GM20000 (cell line): ENCODE data around the gene CMTM6.
A peak's percentile ranks its signal among the peaks of the same experiment; 100 is the strongest.

Experiments used
- DNase-seq: peaks from one replicate; pipeline ENCODE4 v3.0.0; 2012; ENCODE audit warnings: low spot score
- TF ChIP-seq, protein P1 (sequence below): IDR thresholded peaks from 2 replicates; pipeline ENCODE4 v1.5.1; 2012; ENCODE audit warnings: mild to moderate bottlenecking, control low read depth; ENCODE audit errors: extremely low read depth, missing control alignments

The CMTM6 gene

DNA sequence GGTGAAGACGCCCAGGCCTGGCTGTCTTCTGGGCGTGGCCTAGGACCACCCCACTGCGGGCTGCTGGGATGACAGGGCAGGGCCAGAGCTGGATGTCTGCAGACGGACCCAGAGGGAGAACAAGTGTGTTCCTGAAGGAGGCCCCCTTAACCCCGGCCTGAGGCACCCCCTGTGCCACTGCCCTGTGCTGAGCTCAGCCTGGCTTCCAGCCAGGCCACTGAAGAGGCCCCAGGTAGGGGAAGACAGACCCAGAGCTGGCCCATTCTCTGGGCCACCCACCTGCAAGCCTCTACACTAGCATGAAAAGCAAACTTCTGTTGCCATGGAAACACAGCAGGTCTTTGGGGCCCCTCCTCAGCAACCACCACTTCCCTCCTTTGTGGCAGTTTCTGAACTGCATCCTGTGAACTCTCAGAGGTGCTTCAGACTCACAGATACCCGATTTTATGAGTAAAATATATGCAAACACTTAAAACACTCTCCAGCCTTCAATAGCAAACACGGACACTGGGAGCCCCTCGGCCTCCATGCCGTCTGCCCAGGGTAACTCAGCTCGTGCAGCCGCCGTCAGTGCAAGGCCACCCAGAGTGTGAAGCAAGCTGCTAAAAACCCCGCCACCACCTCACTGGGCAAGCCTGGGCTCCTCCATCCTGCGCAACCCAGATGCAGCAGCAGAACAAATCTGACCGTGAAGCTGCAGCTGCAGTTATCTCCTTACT, 42.5 kb downstream of the CMTM6 start:
- TF ChIP-seq, protein P1, sequence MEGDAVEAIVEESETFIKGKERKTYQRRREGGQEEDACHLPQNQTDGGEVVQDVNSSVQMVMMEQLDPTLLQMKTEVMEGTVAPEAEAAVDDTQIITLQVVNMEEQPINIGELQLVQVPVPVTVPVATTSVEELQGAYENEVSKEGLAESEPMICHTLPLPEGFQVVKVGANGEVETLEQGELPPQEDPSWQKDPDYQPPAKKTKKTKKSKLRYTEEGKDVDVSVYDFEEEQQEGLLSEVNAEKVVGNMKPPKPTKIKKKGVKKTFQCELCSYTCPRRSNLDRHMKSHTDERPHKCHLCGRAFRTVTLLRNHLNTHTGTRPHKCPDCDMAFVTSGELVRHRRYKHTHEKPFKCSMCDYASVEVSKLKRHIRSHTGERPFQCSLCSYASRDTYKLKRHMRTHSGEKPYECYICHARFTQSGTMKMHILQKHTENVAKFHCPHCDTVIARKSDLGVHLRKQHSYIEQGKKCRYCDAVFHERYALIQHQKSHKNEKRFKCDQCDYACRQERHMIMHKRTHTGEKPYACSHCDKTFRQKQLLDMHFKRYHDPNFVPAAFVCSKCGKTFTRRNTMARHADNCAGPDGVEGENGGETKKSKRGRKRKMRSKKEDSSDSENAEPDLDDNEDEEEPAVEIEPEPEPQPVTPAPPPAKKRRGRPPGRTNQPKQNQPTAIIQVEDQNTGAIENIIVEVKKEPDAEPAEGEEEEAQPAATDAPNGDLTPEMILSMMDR = no peak
- peak; percentile 80 for DNase-seq

DNA sequence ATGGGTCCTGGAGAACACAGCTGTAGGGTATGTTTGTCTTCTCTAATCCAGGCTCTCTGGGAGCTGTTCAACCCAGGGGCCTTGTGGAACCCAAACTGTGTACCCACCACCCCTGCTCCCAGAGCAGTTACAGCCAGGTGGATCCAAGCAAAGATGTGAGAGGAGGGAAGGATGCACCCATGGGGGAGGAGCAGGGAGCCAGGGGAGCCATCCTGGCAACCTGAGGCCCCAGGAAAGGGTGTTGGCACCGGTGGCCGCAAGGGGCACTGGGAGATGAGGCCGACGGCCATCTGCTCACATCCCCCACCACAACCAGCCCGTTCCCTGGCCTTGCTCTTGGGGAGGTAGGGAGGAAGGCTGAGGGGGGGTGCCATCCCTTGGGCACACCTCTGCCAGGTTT, 43.2 kb downstream of the CMTM6 start:
- TF ChIP-seq, protein P1 = no peak
- no peak for DNase-seq

DNA sequence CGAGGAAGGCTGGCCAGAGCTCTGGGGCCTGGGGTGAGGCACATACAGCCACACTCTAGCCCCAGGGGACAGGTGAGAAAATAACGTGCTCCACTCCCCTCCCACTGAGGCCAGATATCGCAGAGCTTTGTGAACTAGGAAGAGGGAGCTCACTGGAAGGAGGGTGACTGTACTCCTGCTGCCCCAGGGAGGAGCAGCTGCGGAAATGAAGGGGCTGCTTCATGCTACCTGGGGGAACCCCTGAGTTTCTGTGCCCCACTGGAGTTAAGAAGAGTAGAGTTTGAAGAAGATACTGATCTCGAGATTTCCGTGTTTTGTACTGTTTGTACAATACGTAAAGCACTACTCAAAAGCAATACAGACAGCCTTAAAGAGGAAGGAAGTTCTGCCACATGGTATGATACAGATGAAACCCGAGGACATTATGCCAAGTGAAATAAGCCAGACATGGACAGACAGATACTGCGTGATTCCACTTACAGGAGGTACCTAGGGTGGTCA, 44.6 kb downstream of the CMTM6 start:
- TF ChIP-seq, protein P1 = no peak
- peak; percentile 42 for DNase-seq

DNA sequence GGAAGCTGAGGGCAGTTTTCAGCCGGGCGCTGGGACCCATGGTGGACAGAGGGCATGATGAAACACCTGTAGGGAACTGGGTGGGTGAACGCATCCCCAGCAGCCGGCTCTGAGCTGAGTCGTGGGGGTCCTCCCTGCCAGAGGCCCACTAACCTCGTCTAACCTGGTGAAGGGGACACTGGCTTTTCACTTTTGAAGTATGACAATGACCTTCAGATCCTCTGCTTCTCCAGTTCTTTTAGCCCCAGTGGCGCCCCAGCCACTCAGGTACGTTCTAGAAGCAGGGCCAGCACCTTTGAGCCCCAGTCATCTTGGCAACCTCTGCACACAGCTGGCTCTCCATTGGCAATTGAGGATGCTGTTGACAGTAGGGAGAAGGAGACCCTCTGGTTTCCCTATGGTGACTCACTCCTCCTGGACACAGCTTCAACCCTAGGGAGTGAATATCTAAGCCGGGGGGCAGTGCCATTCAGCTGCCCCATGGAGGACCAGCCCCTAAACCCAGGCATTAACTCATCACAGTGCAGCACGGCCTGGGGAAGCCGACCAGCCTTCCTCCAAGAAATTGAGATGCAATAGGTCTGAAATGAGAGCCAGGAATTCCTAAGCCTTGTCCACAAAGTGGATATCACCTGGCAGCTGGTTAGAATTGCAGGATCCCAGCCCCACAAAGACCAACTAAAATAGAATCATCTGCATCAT, 46.1 kb downstream of the CMTM6 start:
- DNase-seq = peak; percentile 4
- TF ChIP-seq, protein P1 = no peak

DNA sequence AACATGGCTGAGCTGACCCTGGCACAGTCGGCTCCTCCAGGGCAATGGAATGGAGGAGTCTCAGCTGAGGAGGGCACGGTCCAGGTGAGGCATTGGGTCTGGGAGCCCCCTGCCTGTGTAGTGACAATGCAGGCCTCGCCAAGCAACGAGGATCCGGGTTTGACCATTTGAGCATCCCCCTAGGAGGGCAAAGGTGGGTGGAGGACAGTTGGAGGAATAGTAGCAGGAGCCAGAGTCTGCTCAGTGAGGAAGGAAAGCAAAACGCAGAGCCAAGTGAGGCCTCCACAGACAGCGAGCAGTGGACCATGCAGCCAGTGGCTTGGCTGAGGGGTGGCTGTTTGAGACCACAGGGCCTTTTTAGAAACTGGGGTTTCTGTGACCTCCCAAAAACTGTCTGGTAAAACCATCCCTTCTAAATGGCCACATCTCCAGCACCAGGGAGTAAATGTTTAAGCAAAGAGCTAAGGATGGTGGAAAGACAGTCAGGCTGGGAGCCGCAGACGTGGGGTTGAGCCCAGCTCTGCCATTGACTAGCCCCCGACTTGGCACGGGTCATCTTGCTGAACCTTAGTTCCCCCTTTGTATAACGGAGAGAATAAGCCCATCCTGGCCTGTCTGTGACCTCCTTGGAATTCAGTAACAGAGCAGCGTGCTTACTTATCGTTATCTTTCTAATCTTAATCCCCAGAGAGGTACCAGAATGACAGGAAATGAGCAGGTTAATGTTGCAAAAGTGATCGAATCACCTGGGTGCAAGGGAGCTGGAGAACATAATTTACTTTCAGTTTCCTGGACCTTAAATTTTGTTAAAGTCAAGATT, 46.8 kb downstream of the CMTM6 start:
- TF ChIP-seq, protein P1 = no peak
- peak; percentile 27 for DNase-seq

DNA sequence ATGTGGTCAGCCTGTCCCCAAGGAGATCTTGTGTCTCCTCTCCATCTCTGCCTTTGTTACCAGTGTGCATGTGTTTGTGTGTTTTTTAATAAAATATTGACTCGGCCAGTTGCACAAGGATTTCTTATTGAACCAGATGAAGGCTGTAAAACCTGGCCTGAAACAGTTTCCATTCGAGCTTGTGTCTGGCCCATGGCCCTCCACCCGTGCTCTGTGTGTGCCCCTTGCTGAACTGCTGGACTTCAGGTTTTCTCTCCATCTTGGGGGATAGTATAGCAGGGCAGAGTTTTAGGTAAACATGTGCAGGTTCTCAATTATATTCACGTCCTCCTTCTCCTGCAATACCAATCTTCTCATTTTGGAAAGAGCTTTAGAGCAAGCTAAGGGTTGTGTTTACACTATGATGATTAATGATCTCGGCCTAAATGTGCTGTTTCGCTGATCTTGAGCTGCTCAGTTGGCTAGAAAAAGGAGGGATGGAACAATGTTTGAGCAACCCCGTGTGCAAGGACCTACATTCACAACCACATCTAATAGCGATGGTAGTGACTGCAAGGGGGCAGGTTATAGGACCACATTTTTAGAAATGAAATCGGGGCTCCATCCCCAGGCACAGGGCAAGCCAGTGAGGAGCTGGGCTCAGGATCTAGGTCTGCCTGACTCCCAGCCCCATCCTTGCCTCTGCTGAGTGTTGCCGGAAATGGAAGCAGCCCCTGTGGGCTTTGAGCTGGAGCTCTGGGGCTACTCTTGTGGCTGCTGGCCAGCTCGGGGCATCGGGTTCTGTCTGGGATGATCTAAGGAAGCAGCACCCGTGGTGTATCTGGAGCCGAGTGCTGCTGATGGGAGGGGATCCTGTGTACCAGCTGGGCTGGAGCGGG, 47.7 kb downstream of the CMTM6 start:
- DNase-seq = peak; percentile 4
- TF ChIP-seq, protein P1 = no peak
